D721Med (cell line): ENCODE measurements around the gene GMNN.
"Not testable (repeated sequence)": the region's sequence is repeated elsewhere in the genome, so short reads cannot be mapped to it uniquely, and the experiment has no call there.

Experiments used
- DNase-seq: peaks from one replicate; pipeline ENCODE4 v3.0.0; 2011; ENCODE audit warnings: low spot score; ENCODE audit not compliant: insufficient read length
- FAIRE-seq: peaks from 2 replicates; lab custom pipeline; 2011; peaks lifted over from hg19 to GRCh38; lab: Jason Lieb, UNC
- CTCF ChIP-seq: IDR thresholded peaks from 2 replicates; pipeline ENCODE4 v1.5.1; 2012; ENCODE audit warnings: mild to moderate bottlenecking, control low read depth; ENCODE audit not compliant: insufficient read depth; ENCODE audit errors: missing control alignments

GMNN gene

DNA sequence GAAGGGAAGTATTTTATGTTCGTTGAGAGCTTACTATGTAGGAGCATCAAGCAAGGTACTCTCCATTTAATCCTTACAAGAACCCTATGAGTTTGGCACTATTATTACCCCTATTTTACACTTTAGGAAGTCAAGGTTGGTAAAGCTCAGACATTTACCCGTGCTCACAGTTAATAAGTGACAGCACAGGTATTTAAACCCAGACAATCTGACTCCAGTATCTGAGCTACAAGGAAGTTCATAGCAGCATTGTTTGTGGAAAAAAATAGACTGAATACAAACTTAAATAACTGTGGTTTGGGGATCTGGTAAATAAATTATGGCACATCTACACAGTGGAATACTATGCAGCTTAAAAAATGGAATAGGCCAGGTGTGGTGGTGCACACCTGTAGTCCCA is 21.2 kb upstream of the GMNN start:
- DNase-seq = no peak
- TF ChIP-seq CTCF = no peak
- no peak for FAIRE-seq

GRCh38 chr6:24754378-24754777 is 20.4 kb upstream of the GMNN start:
- FAIRE-seq, DNase-seq: not testable (repeated sequence)

- no peak for TF ChIP-seq CTCF
- FAIRE-seq (no peak), DNase-seq (no peak)
Measured at GRCh38 chr6:24755279-24755678, 19.5 kb upstream of the GMNN start.

DNA sequence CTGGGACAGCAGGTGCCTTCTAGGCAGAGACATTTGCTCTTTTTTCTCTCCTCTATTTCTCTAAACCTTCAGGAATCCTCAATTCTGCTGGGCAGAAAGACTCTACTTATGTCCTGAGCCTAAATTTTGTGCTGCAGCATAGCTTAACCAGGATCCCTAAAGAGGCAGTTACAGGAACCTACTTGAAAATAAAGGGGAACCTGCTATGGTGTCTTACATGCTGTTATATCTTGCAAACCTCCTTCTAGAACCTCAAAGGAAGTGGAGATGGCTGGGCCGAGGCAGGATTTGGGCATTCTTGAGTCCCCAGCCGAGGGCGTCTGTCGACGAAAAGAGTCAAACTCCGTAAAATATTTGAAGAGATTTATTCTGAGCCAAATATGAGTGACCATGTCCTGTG is 17.1 kb upstream of the GMNN start:
- FAIRE-seq (no peak), DNase-seq (no peak)

GRCh38 chr6:24759718-24760117 is 15.0 kb upstream of the GMNN start:
- TF ChIP-seq CTCF = no peak
- no peak for FAIRE-seq

More for the DNA sequence above, 17.1 kb upstream of the GMNN start:
- no peak for TF ChIP-seq CTCF

DNA sequence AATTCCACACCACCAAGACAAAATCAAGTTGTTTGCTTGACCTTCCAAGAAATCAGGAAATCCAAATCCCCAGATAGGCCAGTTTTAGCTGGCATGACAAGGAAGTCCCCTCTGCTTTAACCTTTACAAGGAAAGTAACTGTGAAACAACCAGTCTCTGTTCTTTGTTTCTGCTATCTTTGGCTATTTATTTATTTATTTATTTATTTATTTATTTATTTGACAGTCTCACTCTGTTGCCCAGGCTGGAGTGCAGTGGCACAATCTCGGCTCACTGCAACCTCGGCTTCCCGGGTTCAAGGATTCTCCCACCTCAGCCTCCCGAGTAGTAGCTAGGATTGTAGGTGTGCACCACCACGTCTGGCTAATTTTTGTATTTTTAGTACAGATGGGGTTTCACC is 14.5 kb upstream of the GMNN start:
- FAIRE-seq (no peak), DNase-seq (no peak)
- TF ChIP-seq CTCF = no peak

More at GRCh38 chr6:24759718-24760117, 15.0 kb upstream of the GMNN start:
- DNase-seq = no peak

DNA sequence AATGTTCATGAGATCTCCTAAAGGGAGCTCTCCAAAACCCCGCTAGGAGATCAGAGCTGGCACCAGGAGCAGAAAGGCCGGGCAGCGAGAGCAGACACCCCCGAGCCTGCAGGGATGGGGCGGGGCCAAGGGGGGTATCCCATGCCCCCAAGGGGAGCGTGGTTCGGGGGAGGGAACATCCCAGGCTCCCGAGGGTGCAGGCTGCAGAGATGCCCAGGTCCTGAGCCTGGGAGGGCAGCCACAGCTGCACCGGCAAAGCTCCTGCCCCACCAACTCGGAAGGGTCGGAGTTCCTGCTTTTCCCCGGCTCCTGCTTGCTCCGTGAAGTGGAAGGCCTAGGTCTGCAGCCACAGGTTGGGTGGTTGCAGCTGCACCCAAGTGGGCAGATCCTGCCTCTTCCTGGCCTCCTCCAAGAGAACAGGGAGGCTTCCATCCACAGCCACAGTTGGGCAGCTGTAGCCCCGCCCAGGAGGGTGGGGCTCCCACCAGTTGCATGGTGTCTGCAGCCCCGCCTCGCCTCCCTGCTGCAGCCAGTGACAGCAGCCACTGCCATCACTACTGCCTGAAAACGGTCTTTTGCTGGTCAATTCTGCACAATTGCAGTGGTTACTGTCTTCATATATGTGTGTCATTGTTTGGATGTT is 13.4 kb upstream of the GMNN start:
- no peak for TF ChIP-seq CTCF
- FAIRE-seq (no peak), DNase-seq (no peak)

DNA sequence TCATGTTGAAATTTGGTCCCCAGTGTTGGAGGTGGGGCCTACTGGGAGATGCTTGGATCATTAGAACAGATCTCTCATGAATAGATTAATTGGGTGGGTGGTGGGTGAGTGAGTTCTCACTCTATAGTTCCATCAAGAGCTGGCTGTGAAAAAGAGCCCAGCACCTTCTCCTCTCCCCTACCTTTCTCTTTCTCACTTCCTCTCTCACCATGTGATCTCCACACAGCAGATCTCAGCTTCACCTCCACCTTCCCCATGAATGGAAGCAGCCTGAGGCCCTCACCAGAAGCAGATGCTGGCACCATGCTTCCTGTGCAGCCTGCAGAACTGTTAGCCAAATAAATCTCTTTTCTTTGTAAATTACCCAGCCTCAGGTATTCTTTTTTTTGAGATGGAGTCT is 12.9 kb upstream of the GMNN start:
- no peak for TF ChIP-seq CTCF
- DNase-seq = no peak
- FAIRE-seq = no peak
